HCT116 (cell line): Measurements from ENCODE around the gene PCDHA3. TPM values are rescaled to one million over a fixed set of nuclear protein-coding genes. Genes with fewer than 3 reads are reported as not detected.
"Not testable (repeated sequence)": the region's sequence is repeated elsewhere in the genome, so short reads cannot be mapped to it uniquely, and the experiment has no call there.

Source experiments
- ATAC-seq: fragments of 200-7000 bp; cut with Tn5 transposase; 2 replicates; pipeline ENCODE4 v1.9.1; 2020; ENCODE audit warnings: mild to moderate bottlenecking, moderate library complexity
- BruUV-seq: library from RNA; stranded (reverse); fragments of 400-500 nt; replicated peaks from 2 replicates; lab custom pipeline; 2021; lab: Mats Ljungman, UMichigan
- CTCF ChIA-PET: fragments of 300-600 bp; sonication (Branson Sonifier 250); formaldehyde crosslinking; loops from one replicate; lab custom pipeline; 2021; ENCODE audit warnings: antibody characterized with exemption; lab: Charles Lee
- POLR2A ChIA-PET: fragments of 300-600, 350-600 bp; sonication (Branson Sonifier 250); formaldehyde crosslinking; loops from one replicate; lab custom pipeline; 2021; ENCODE audit warnings: antibody characterized with exemption; lab: Charles Lee
- RAD21 ChIA-PET, 2 experiments: fragments of 300-600 bp; sonication (Branson Sonifier 250); formaldehyde crosslinking; loops; one replicate each; lab custom pipeline; 2023; ENCODE audit warnings: low total read pairs in 2 of 2; ENCODE audit not compliant: uncharacterized antibody in 2 of 2, unreplicated experiment in 2 of 2, low non-redundant PET in 1 of 2; lab: Charles Lee
- DNase-seq: peaks from one replicate; pipeline ENCODE4 v3.0.0-alpha.2; 2010; ENCODE audit warnings: low read depth, low spot score
- H2AFZ ChIP-seq: fragments of 200-600 bp; shearing (Covaris generic), sonication (generic); 2 replicates; pipeline ENCODE4 v1.6.1; 2017; ENCODE audit warnings: low read depth, mixed run types, mixed read lengths, antibody characterized with exemption, low read length; ENCODE audit not compliant: poor library complexity, severe bottlenecking
- H3K27ac ChIP-seq: 2 replicates; pipeline ENCODE4 v1.5.1; 2012; ENCODE audit warnings: low read depth, low read length
- H3K27me3 ChIP-seq: fragments of 200-600 bp; sonication (generic); 2 replicates; pipeline ENCODE4 v1.6.1; 2016; ENCODE audit warnings: mixed run types, low read length, mixed read lengths; ENCODE audit not compliant: insufficient read depth
- H3K36me3 ChIP-seq, 2 experiments: fragments of 200-500 bp in 1 of 2; fragments of 200-600 bp in 1 of 2; sonication (Bioruptor generic) in 1 of 2; sonication (generic) in 1 of 2; 2 replicates each; pipeline versions ENCODE4 v1.5.1 to v1.6.1; 2014 to 2016; ENCODE audit warnings: low read length in 2 of 2, inconsistent platforms in 1 of 2, mixed read lengths in 1 of 2, mixed run types in 1 of 2; ENCODE audit not compliant: insufficient read depth in 2 of 2, control insufficient read depth in 1 of 2
- H3K4me1 ChIP-seq, 2 experiments: fragments of 200-600 bp in 1 of 2; sonication (generic) in 1 of 2; 2 replicates each; pipeline versions ENCODE4 v1.5.1 to v1.6.1; 2012 to 2017; ENCODE audit warnings: low read length in 2 of 2, inconsistent platforms in 1 of 2, mild to moderate bottlenecking in 1 of 2, mixed read lengths in 1 of 2, mixed run types in 1 of 2, moderate library complexity in 1 of 2; ENCODE audit not compliant: insufficient read depth in 2 of 2, control insufficient read depth in 1 of 2
- H3K4me2 ChIP-seq: fragments of 200-600 bp; sonication (generic); 2 replicates; pipeline ENCODE4 v1.6.1; 2017; ENCODE audit warnings: mixed run types, low read length, mixed read lengths
- H3K4me3 ChIP-seq, 2 experiments: fragments of 200-600 bp in 1 of 2; sonication (generic) in 1 of 2; replicated peaks in 1 of 2; 2 replicates each; pipeline ENCODE4 v1.5.1; 2011 to 2016; ENCODE audit warnings: low read length in 2 of 2, control low read depth in 1 of 2, low read depth in 1 of 2, mild to moderate bottlenecking in 1 of 2, mixed read lengths in 1 of 2, mixed run types in 1 of 2
- H3K79me2 ChIP-seq: fragments of 200-600 bp; sonication (generic); 2 replicates; pipeline ENCODE4 v1.6.1; 2017; ENCODE audit warnings: mild to moderate bottlenecking, mixed run types, low read length, moderate library complexity, mixed read lengths; ENCODE audit not compliant: insufficient read depth
- H3K9ac ChIP-seq: fragments of 200-600 bp; sonication (generic); 2 replicates; pipeline ENCODE4 v1.6.1; 2016; ENCODE audit warnings: low read length, mixed read lengths
- H3K9me2 ChIP-seq: fragments of 200-600 bp; sonication (generic), shearing (Covaris generic); 2 replicates; pipeline ENCODE4 v1.6.1; 2017; ENCODE audit warnings: mixed run types, mild to moderate bottlenecking, moderate library complexity; ENCODE audit not compliant: insufficient read depth
- H3K9me3 ChIP-seq, 2 experiments: fragments of 200-500 bp in 1 of 2; fragments of 200-600 bp in 1 of 2; sonication (Bioruptor generic) in 1 of 2; sonication (generic) in 1 of 2; 2 replicates each; pipeline ENCODE4 v1.6.1; 2014 to 2017; ENCODE audit warnings: low read length in 2 of 2, mixed read lengths in 2 of 2, inconsistent platforms in 1 of 2, low read depth in 1 of 2, mild to moderate bottlenecking in 1 of 2, mixed run types in 1 of 2, moderate library complexity in 1 of 2; ENCODE audit not compliant: control insufficient read depth in 1 of 2, insufficient read depth in 1 of 2
- H4K20me1 ChIP-seq: fragments of 200-600 bp; sonication (generic), shearing (Covaris generic); 2 replicates; pipeline ENCODE4 v1.6.1; 2017; ENCODE audit warnings: mixed run types, mild to moderate bottlenecking, moderate library complexity; ENCODE audit not compliant: insufficient read depth
- CTCF ChIP-seq, 3 experiments: fragments of 200-600 bp in 1 of 3; sonication (generic) in 1 of 3; IDR thresholded peaks in 2 of 3; conservative IDR thresholded peaks in 1 of 3; 2 replicates each; pipeline ENCODE4 v1.5.1; 2012 to 2017; ENCODE audit warnings: low read depth in 2 of 3, low read length in 2 of 3, antibody characterized with exemption in 1 of 3, borderline replicate concordance in 1 of 3, control low read depth in 1 of 3, mild to moderate bottlenecking in 1 of 3, mixed read lengths in 1 of 3, mixed run types in 1 of 3, moderate library complexity in 1 of 3; ENCODE audit not compliant: insufficient read depth in 1 of 3
- ZFX ChIP-seq: fragments of 450-650 bp; IDR thresholded peaks from 2 replicates; pipeline ENCODE4 v1.6.1; 2017
- intact Hi-C: fragments of 100-400 bp; cut with micrococcal nuclease; formaldehyde crosslinking; loops from 2 replicates; pipeline ENCODE4 v1.10.0; 2022
- total RNA-seq: library from RNA; stranded (reverse); gene quantifications from one replicate; pipeline ENCODE4 v1.2.1, GENCODE V29; 2021; ENCODE audit not compliant: unreplicated experiment

PCDHA3 gene
- total RNA-seq, 1 experiment from 2014 or later: not detected

GRCh38 chr5:140795259-140795641, 5.6 kb upstream of the PCDHA3 start:
- no peaks in the 10 kb centered on the region for H3K4me1 ChIP-seq
- H3K9me3 ChIP-seq: no peaks in the 10 kb centered on the region
- no peak overlapping the region for H3K9ac ChIP-seq
- CTCF ChIA-PET: no interaction called here
- DNase-seq: no peak
- no peak overlapping the region for H2AFZ ChIP-seq
- BruUV-seq: no TSS peak
- TF ChIP-seq CTCF (IDR thresholded peaks at IDR 0.05 in 2 of 3, conservative IDR thresholded peaks at IDR 0.05 in 1 of 3; ENCODE audit: borderline replicate concordance in 1 of 3, insufficient read depth in 1 of 3, low read depth in 2 of 3, low read length in 2 of 3): peak in 2 of 3 experiments; percentile 19 to 28; a peak in 2 of 6 replicates
- TF ChIP-seq ZFX: no peak
- TF ChIP-seq, all 23 proteins: peak for 1
- H4K20me1 ChIP-seq: no peaks in the 10 kb centered on the region
- H3K9me2 ChIP-seq: no peaks in the 10 kb centered on the region
- intact Hi-C loops: no loop called here
- H3K4me2 ChIP-seq: no peak overlapping the region
- H3K4me3 ChIP-seq: no peak overlapping the region
- ChIA-PET POLR2A (no interaction called here), RAD21 (no interaction called here)
- no peaks in the 10 kb centered on the region for H3K36me3 ChIP-seq
- no peak overlapping the region for H3K27ac ChIP-seq
- ATAC-seq: no peak
- H3K79me2 ChIP-seq: no peaks in the 10 kb centered on the region
- no peaks in the 10 kb centered on the region for H3K27me3 ChIP-seq

- POLR2A ChIA-PET, BruUV-seq, H3K9ac ChIP-seq, H3K4me3 ChIP-seq, H4K20me1 ChIP-seq, H3K4me1 ChIP-seq, H3K4me2 ChIP-seq, DNase-seq, H3K27ac ChIP-seq, H3K27me3 ChIP-seq, CTCF ChIA-PET, H3K9me2 ChIP-seq, H3K36me3 ChIP-seq, RAD21 ChIA-PET, H2AFZ ChIP-seq, intact Hi-C loops, H3K9me3 ChIP-seq, H3K79me2 ChIP-seq, ATAC-seq: not testable (repeated sequence)
Observed at GRCh38 chr5:140796072-140796717, 4.7 kb upstream of the PCDHA3 start.
